GM10248 (cell line): Measurements from ENCODE around the gene PBX3.

Experiments used
- CTCF ChIA-PET: fragments of 300-600 bp; sonication (Branson Sonifier 250); formaldehyde crosslinking; extraction: SDS; loops from one replicate; lab custom pipeline; 2021; ENCODE audit warnings: antibody characterized with exemption; lab: Yijun Ruan, JAX
- POLR2A ChIA-PET: fragments of 350-650 bp; sonication (Branson Sonifier 250); formaldehyde crosslinking; extraction: SDS; loops from one replicate; lab custom pipeline; 2020; ENCODE audit warnings: antibody characterized with exemption; lab: Yijun Ruan, JAX
- DNase-seq: peaks from one replicate; pipeline ENCODE4 v3.0.0; 2012; ENCODE audit errors: extremely low spot score
- TF ChIP-seq, protein P1 (sequence below): IDR thresholded peaks from 2 replicates; pipeline ENCODE4 v1.5.1; 2012; ENCODE audit warnings: mild to moderate bottlenecking, low read depth; ENCODE audit errors: extremely low read depth, missing control alignments, control extremely low read depth

PBX3 gene

DNA sequence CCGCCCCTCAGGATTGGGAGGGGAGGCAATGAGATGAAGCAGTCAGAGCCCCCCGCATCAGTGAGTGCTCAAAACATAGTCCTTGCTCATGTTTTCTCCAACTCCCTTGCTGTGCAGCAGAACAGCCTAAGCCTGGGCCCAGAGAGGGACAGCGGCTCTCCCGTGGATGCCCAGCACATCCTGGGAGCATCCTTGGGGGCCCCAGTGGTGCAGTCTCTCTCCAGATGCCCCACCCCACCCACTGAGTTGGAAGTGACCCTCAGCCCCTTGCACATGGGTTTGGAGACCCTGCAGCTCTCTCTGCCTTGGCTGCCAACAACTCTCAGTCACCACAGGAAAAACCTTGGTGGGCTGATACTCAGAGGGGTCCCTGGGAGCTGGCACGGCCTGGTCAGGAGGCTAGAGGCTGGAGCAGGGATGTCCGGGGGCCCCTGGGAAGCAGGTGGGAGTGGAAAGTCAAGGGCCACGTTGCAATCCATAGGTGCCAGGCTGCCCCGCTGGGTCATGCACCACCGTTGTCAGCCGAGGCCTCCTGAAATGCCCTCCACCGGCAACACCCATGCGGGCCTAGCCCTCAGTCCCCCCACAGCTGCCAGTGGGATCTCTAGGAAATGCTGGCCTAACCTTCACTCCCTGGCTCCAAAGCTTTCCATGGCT is 242.5 kb downstream of the PBX3 start:
- DNase-seq = no peak
- POLR2A ChIA-PET = no interaction called here

DNA sequence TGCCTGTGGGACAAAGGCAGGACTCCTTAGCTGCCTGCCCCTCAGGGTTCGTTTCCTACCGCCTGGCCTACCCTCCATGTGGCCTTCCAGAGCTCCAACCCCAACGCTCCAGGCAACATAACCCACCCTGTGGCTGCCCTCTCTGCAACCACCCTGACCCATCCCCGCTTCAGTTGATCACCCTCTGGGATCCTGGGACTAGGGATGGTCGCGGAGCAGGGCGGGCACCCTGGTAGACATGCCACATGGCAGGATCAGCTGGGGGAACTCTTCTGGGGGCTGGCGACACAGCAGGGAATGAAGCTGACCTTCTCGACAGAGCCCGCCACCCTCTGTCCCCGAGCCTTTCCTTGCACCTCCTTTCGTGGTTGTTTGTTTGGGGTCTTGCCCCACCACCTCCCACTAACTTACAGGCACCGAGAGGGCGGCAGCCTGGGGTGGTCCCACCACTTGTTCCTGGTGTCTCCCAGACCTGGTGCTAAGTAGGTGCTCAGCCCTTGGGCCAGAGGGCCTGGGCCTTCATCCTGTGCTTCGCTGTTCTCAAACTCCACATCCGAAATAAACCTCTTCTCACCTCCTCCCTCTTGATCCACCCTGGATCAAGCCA is 243.1 kb downstream of the PBX3 start:
- DNase-seq = no peak
- CTCF ChIA-PET = interaction anchor here (1.7 kb wide), 1 partner anchor 12 kb away, joined by 4 read pairs; no protein-coding TSS in a partner anchor

More for the DNA sequence above, 242.5 kb downstream of the PBX3 start:
- CTCF ChIA-PET = interaction anchor here (1.7 kb wide), 1 partner anchor 11 kb away, joined by 4 read pairs; no protein-coding TSS in a partner anchor
- TF ChIP-seq, protein P1, sequence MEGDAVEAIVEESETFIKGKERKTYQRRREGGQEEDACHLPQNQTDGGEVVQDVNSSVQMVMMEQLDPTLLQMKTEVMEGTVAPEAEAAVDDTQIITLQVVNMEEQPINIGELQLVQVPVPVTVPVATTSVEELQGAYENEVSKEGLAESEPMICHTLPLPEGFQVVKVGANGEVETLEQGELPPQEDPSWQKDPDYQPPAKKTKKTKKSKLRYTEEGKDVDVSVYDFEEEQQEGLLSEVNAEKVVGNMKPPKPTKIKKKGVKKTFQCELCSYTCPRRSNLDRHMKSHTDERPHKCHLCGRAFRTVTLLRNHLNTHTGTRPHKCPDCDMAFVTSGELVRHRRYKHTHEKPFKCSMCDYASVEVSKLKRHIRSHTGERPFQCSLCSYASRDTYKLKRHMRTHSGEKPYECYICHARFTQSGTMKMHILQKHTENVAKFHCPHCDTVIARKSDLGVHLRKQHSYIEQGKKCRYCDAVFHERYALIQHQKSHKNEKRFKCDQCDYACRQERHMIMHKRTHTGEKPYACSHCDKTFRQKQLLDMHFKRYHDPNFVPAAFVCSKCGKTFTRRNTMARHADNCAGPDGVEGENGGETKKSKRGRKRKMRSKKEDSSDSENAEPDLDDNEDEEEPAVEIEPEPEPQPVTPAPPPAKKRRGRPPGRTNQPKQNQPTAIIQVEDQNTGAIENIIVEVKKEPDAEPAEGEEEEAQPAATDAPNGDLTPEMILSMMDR = no peak

DNA sequence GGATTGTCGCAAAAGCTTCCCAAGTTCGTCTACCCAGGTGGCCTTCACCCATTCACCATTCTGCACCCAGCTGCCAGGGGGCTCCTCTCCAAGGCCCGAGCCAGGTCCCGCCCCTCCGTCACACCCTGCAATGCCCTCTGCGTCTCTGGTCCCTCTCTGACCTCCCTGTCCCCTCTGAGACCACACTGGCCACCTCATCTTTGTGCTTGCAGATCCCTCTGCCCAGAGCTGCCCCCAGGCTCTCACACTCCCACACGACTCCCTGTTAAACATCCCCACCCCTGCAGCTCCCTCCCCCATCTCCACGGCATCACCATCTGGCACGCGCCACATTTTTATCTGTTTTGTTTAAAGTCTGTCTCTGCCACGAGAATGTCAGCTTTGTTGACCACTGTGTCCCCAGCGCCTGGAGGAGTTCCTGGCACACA is 243.6 kb downstream of the PBX3 start:
- DNase-seq = no peak
- CTCF ChIA-PET = interaction anchor here (1.7 kb wide), 1 partner anchor 12 kb away, joined by 4 read pairs; no protein-coding TSS in a partner anchor
- POLR2A ChIA-PET = no interaction called here
- TF ChIP-seq, protein P1 = no peak

More for the DNA sequence above, 243.1 kb downstream of the PBX3 start:
- POLR2A ChIA-PET = no interaction called here
- TF ChIP-seq, protein P1 = no peak

DNA sequence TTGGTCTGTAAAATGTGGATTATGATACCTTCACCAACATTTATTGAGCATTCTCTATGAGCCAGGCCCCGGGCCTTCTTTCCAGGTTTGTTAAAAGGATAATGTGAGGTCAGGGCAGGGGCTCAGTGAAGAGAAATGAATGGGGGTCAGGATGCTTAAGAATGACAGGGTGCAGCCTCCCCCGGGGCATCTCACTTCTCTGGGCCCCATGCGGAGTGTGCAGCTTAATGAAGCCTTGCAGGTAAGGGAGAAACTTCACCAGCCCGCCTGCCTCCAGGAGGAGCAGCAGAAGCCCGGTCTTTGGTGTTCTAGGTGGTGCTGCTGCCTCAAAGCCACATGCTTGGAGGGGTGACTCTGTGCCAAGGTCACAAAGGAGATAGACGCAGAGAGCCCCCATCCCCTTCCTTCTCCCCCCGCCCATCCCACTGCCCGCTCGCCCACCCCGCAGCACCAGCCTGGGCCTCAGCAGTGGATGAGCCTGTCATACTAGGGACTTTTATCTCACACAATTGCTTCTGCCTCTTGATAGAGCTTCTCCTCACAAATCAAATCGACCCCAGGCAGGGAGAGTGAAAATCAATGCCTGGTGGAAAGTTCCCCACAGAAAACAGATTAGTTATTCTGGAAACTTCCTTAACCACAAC is 244.8 kb downstream of the PBX3 start:
- POLR2A ChIA-PET = no interaction called here
- no peak for DNase-seq
- CTCF ChIA-PET = no interaction called here
- TF ChIP-seq, protein P1 = no peak

DNA sequence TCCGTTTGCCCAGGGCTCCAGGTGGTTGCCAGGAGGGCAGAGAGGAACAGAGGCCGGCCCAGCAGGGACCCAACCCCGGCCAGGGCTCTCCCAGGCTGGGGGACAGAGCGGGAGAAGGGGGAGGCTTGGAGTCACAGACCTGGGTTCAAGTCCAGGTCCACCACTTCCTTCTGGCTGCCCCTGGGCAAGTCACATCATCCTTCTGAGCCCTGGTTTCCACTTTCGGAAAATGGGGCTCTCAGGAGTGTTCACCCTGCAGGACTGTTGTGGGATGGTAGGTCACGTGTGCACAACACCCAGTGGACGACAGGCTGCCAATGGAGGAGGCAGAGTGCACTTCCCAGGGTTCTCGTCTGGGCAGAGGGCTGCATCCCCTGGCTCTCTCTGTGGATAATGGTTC is 245.4 kb downstream of the PBX3 start:
- ChIA-PET POLR2A (no interaction called here), CTCF (no interaction called here)
- TF ChIP-seq, protein P1 = no peak
- DNase-seq = no peak

DNA sequence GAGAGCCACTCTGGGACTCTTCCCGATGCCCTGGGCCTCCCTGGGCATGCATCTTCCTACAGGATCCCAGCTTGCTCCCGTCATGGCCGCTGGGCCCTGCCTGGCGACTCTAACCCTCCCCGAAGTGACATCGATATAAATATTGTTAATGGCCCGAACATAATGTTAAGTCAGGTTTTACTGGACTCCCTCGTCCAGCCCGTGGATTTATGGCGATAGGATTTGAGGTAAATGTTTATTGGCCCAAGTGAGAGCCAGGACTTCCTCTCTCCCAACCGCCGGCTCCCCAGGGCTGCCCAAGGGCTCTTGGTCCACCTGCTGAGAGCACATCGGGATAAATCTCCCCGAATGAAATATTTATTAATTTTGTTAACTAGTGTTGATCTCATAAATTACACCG is 246.3 kb downstream of the PBX3 start:
- CTCF ChIA-PET = no interaction called here
- TF ChIP-seq, protein P1 = no peak
- POLR2A ChIA-PET = no interaction called here
- no peak for DNase-seq
